Lower lobe of right lung (tissue), 2 donors: ENCODE measurements around the gene NPLOC4. TPM values are rescaled to one million over a fixed set of nuclear protein-coding genes. Genes with fewer than 3 reads are reported as not detected.
A peak's percentile ranks its signal among the peaks of the same experiment; 100 is the strongest.

ENCODE experiments used
- ATAC-seq, 2 donors: fragments of 200-7000 bp; cut with Tn5 transposase; one replicate each; pipeline ENCODE4 v1.9.1; 2020 to 2022; ENCODE audit warnings: mild to moderate bottlenecking in 2 of 2, moderate library complexity in 2 of 2
- DNase-seq: peaks from one replicate; pipeline ENCODE4 v3.0.0-alpha.2; 2020
- H3K27ac ChIP-seq: fragments of 200-600 bp; one replicate; pipeline ENCODE4 v1.8.0; 2022
- H3K27me3 ChIP-seq: fragments of 200-600 bp; one replicate; pipeline ENCODE4 v1.8.0; 2022; ENCODE audit warnings: low read depth
- H3K36me3 ChIP-seq: fragments of 200-600 bp; one replicate; pipeline ENCODE4 v1.8.0; 2022; ENCODE audit warnings: mild to moderate bottlenecking
- H3K4me1 ChIP-seq: fragments of 200-600 bp; one replicate; pipeline ENCODE4 v1.8.0; 2022
- H3K4me3 ChIP-seq: fragments of 200-600 bp; one replicate; pipeline ENCODE4 v1.8.0; 2022; ENCODE audit warnings: mild to moderate bottlenecking
- H3K9me3 ChIP-seq: fragments of 200-600 bp; one replicate; pipeline ENCODE4 v1.8.0; 2022
- intact Hi-C: fragments of 100-400 bp; cut with DNase I; formaldehyde crosslinking; loops from one replicate; pipeline ENCODE4 v1.11.0; 2022
- total RNA-seq: library from RNA; stranded (reverse); fragmentation: NEBNext Ultra II Directional; extraction: Animal tissue kit (Norgen Biotek cat#: 25700); gene quantifications from one replicate; pipeline ENCODE4 v1.2.1, GENCODE V29; 2021
- TF ChIP-seq, protein P1 (sequence below): fragments of 200-600 bp; IDR thresholded peaks from one replicate; pipeline ENCODE4 v1.8.0; 2022; ENCODE audit warnings: antibody characterized with exemption, mild to moderate bottlenecking
- donor health status: DM: no; HTN: yes; CAD: no; lungs with severe emphysema.

Gene NPLOC4
- total RNA-seq, 1 donor from 2014 or later, result 69.6 TPM

DNA sequence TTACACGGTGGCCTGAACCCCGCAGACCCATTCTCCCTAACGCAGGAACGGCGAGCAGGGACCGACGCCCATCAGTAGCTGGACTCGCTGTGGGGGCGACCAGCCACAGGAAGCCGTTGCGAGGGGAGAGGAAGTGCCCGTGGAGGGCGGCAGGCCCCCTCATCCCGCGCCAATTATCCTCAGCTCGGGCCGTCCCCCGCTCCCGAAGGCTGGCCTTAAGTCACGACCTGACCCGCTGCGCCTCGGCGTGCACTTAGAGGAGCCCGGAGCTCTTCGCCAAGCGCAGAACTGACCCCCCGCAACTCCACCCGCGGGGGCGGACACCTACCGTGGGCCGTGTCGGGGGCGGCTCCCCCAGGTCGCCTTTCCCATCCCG is 46.3 kb upstream of the NPLOC4 start:
- peaks cover 31% of the 10 kb centered on the region for H3K36me3 ChIP-seq

DNA sequence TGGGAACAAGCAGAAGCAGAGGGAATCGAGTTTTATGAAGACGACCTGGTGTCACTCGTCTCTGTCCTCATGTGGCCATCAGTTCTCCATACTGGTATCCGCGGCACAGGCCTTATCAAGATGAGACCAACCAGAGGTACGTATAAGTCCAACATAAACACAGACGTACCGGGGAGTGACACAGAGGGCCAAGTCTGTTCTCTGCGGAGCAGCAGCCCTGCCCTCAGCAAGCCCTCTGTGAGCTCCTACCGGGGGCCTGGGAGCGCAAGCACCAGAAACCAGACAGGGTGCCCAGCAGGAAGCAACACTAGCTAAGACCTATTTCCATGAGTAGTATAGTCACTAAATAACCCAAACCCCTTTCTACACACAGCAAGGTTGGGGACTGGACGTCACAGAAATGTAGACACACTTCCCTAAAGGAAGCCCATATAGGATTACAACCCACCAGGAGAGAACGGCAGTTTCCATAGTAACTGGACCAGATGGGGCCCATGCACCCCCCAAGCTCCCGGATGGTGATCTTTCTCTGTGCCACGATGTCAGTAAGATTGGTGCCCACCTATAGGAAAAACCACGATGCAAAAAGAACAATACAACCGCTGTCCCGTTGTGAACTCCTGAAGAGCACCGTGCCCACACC is 45.8 kb upstream of the NPLOC4 start:
- TF ChIP-seq, protein P1, sequence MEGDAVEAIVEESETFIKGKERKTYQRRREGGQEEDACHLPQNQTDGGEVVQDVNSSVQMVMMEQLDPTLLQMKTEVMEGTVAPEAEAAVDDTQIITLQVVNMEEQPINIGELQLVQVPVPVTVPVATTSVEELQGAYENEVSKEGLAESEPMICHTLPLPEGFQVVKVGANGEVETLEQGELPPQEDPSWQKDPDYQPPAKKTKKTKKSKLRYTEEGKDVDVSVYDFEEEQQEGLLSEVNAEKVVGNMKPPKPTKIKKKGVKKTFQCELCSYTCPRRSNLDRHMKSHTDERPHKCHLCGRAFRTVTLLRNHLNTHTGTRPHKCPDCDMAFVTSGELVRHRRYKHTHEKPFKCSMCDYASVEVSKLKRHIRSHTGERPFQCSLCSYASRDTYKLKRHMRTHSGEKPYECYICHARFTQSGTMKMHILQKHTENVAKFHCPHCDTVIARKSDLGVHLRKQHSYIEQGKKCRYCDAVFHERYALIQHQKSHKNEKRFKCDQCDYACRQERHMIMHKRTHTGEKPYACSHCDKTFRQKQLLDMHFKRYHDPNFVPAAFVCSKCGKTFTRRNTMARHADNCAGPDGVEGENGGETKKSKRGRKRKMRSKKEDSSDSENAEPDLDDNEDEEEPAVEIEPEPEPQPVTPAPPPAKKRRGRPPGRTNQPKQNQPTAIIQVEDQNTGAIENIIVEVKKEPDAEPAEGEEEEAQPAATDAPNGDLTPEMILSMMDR, result no peak
- peak overlapping the region; percentile 93 for H3K27ac ChIP-seq
- H3K9me3 ChIP-seq, result no peaks in the 10 kb centered on the region
- no peaks in the 10 kb centered on the region for H3K27me3 ChIP-seq
- H3K4me3 ChIP-seq, result peak overlapping the region; percentile 98
- peaks cover 26% of the 10 kb centered on the region for H3K36me3 ChIP-seq
- ATAC-seq, result no peak
- no peak for DNase-seq
- H3K4me1 ChIP-seq, result peaks cover 29% of the 10 kb centered on the region
- intact Hi-C loops, result no loop called here

More for the DNA sequence above, 46.3 kb upstream of the NPLOC4 start:
- intact Hi-C loops, result no loop called here
- Histone ChIP-seq H3K27ac (peak overlapping the region; percentile 93), H3K9me3 (no peaks in the 10 kb centered on the region), H3K4me3 (peak overlapping the region; percentile 98), H3K4me1 (peaks cover 29% of the 10 kb centered on the region), H3K27me3 (no peaks in the 10 kb centered on the region)
- TF ChIP-seq, protein P1, result no peak
- ATAC-seq, result peak in 1 of 2 donors; percentile 42
- DNase-seq, result no peak

DNA sequence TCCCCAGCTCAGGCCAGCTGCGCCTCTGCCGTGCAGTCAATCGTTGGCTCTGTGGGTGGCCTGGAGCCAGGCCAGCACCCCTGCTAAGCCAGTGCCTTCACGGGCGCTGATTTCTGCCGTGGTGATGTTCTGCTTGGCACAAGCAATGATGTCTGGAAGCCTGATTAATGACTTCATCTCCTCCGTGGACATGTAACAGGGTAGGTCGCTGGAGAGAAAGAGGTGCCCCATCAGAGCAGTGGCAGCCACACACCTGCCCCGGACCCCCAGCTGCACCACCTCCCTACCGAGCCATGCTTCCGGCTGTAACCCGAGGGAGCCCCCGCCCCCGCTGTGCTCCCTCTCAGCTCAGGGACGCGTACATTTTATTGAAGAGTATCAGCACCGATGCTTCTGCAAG is 44.8 kb upstream of the NPLOC4 start:
- TF ChIP-seq, protein P1, result no peak
- Histone ChIP-seq H3K27me3 (no peaks in the 10 kb centered on the region), H3K36me3 (peaks cover 16% of the 10 kb centered on the region), H3K27ac (no peak overlapping the region), H3K9me3 (no peaks in the 10 kb centered on the region), H3K4me1 (peaks cover 29% of the 10 kb centered on the region), H3K4me3 (no peak overlapping the region)
- no peak for DNase-seq
- ATAC-seq, result no peak
- intact Hi-C loops, result no loop called here

DNA sequence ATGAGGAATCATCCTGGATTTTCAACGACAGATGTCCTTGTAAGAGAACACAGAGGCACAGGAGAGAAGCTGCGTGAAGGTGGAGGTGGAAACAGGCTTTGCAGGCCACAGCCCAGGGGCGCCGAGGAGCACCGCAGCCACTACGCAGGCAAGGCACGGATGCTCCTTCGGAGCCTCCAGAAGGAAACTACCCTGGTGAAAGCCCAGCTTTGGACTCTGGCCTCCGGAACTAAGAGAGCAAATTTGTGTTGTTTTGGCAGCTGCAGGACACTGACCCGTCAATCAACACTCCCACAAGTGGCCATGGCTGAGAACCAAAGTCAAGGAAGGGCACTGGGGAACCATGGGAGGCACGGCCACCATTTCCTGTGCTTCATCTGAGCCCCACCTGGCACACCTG is 43.2 kb upstream of the NPLOC4 start:
- Histone ChIP-seq H3K27ac (no peak overlapping the region), H3K27me3 (no peaks in the 10 kb centered on the region), H3K4me3 (no peak overlapping the region), H3K36me3 (peaks cover 7% of the 10 kb centered on the region), H3K4me1 (peaks cover 22% of the 10 kb centered on the region), H3K9me3 (no peaks in the 10 kb centered on the region)
- ATAC-seq (no peak), DNase-seq (no peak)
- intact Hi-C loops, result no loop called here
- TF ChIP-seq, protein P1, result no peak

DNA sequence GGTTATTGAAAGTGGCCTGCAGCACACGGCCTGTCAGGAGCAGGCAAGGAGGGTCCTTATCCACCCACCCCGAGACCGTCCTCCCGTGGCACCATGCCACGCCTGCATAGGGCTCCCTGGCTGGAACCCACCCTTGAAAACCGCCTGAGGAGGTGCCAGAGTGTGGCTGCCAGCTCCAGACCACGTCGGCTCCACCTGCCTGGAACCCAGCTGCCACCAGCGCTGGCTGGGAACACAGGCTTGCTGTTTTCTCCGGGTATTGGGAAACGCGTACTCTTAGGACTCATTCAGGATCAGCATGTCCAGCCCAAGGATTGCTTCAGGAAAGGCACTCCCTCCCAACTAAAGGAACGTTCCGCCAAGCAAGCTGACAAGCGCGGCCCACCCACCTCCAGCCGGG is 40.0 kb upstream of the NPLOC4 start:
- DNase-seq, result no peak
- Histone ChIP-seq H3K4me1 (peaks cover under 1% of the 10 kb centered on the region), H3K4me3 (no peak overlapping the region), H3K9me3 (no peaks in the 10 kb centered on the region), H3K27me3 (no peaks in the 10 kb centered on the region), H3K36me3 (peaks cover 31% of the 10 kb centered on the region), H3K27ac (no peak overlapping the region)
- no peak for ATAC-seq
- TF ChIP-seq, protein P1, result no peak
- intact Hi-C loops, result no loop called here
